HL-60 (cell line): ENCODE results near the gene PFDN4.
A peak's percentile ranks its signal among the peaks of the same experiment; 100 is the strongest.

Experiments
- DNase-seq, 2 experiments: peaks; one replicate each; pipeline ENCODE4 v3.0.0-alpha.2; 2010 to 2020; ENCODE audit warnings: low read depth in 1 of 2, low spot score in 1 of 2
- H3K27ac ChIP-seq: fragments of 250-450 bp; sonication (Bioruptor Pico); replicated peaks from 2 replicates; pipeline ENCODE4 v1.5.1; 2020; ENCODE audit warnings: mild to moderate bottlenecking, moderate library complexity
- H3K27me3 ChIP-seq: fragments of 250-450 bp; sonication (Bioruptor Pico); 2 replicates; pipeline ENCODE4 v1.5.1; 2021; ENCODE audit warnings: mild to moderate bottlenecking, moderate library complexity; ENCODE audit not compliant: insufficient read depth, poor library complexity, severe bottlenecking
- H3K4me3 ChIP-seq: replicated peaks from 2 replicates; pipeline ENCODE4 v1.5.1; 2011; ENCODE audit warnings: mild to moderate bottlenecking, control low read depth, low read length; ENCODE audit not compliant: insufficient read depth
- GABPA ChIP-seq: IDR thresholded peaks from 2 replicates; pipeline ENCODE4 v1.6.1; 2012; ENCODE audit warnings: low read depth
- POLR2AphosphoS5 ChIP-seq: IDR thresholded peaks from 2 replicates; pipeline ENCODE4 v1.6.1; 2012; ENCODE audit warnings: low read depth
- SPI1 ChIP-seq: IDR thresholded peaks from 2 replicates; pipeline ENCODE4 v1.6.1; 2012; ENCODE audit warnings: low read depth, mild to moderate bottlenecking, borderline replicate concordance
- TF ChIP-seq, protein P1 (sequence below): IDR thresholded peaks from 2 replicates; pipeline ENCODE4 v1.6.1; 2012; ENCODE audit warnings: low read depth; ENCODE audit not compliant: insufficient replicate concordance
- TF ChIP-seq, protein P2 (sequence below): IDR thresholded peaks from one replicate; pipeline ENCODE4 v1.5.1; 2011; ENCODE audit warnings: low read length, control low read depth, inconsistent platforms; ENCODE audit not compliant: insufficient read depth

Gene PFDN4

DNA sequence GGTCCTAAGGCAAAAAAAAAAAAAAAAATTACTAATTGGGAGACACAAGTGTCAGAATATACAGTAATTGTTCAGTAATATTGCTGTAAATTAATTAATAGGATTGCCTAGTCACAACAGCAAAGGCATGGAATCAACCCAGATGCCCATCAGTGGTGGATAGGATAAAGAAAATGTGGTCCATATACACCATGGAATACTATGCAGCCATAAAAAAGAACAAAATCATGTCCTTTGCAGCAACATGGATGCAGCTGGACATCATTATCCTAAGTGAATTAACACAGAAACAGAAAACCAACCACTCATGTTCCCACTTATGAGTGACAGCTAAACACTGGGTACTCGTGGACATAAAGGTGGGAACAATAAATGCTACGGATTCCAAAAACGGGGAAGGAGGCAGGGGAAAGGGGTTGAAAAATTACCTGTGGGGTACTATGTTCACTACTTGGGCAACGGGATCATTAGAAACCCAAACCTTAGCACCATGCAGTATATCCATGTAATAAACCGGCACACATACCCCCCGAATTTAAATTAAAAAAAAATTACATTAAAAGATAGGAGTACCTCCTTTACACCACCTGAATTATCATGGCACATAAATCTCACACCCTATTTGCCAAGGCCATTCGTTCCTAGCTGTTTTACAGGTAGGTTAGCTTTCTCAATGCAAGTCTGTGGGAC, 689 bp upstream of the PFDN4 start:
- H3K27ac ChIP-seq, result peak overlapping the region; percentile 100
- TF ChIP-seq, protein P1, sequence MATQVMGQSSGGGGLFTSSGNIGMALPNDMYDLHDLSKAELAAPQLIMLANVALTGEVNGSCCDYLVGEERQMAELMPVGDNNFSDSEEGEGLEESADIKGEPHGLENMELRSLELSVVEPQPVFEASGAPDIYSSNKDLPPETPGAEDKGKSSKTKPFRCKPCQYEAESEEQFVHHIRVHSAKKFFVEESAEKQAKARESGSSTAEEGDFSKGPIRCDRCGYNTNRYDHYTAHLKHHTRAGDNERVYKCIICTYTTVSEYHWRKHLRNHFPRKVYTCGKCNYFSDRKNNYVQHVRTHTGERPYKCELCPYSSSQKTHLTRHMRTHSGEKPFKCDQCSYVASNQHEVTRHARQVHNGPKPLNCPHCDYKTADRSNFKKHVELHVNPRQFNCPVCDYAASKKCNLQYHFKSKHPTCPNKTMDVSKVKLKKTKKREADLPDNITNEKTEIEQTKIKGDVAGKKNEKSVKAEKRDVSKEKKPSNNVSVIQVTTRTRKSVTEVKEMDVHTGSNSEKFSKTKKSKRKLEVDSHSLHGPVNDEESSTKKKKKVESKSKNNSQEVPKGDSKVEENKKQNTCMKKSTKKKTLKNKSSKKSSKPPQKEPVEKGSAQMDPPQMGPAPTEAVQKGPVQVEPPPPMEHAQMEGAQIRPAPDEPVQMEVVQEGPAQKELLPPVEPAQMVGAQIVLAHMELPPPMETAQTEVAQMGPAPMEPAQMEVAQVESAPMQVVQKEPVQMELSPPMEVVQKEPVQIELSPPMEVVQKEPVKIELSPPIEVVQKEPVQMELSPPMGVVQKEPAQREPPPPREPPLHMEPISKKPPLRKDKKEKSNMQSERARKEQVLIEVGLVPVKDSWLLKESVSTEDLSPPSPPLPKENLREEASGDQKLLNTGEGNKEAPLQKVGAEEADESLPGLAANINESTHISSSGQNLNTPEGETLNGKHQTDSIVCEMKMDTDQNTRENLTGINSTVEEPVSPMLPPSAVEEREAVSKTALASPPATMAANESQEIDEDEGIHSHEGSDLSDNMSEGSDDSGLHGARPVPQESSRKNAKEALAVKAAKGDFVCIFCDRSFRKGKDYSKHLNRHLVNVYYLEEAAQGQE, result no peak
- TF ChIP-seq GABPA (no peak), SPI1 (no peak), POLR2AphosphoS5 (no peak)
- TF ChIP-seq, protein P2, sequence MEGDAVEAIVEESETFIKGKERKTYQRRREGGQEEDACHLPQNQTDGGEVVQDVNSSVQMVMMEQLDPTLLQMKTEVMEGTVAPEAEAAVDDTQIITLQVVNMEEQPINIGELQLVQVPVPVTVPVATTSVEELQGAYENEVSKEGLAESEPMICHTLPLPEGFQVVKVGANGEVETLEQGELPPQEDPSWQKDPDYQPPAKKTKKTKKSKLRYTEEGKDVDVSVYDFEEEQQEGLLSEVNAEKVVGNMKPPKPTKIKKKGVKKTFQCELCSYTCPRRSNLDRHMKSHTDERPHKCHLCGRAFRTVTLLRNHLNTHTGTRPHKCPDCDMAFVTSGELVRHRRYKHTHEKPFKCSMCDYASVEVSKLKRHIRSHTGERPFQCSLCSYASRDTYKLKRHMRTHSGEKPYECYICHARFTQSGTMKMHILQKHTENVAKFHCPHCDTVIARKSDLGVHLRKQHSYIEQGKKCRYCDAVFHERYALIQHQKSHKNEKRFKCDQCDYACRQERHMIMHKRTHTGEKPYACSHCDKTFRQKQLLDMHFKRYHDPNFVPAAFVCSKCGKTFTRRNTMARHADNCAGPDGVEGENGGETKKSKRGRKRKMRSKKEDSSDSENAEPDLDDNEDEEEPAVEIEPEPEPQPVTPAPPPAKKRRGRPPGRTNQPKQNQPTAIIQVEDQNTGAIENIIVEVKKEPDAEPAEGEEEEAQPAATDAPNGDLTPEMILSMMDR, result no peak
- no peaks in the 10 kb centered on the region for H3K27me3 ChIP-seq
- DNase-seq, result no peak
- peak overlapping the region; percentile 82 for H3K4me3 ChIP-seq

- TF ChIP-seq GABPA, result no peak
- TF ChIP-seq, protein P2, result no peak
- TF ChIP-seq, protein P1, result no peak
- no peak for TF ChIP-seq SPI1
- no peak for TF ChIP-seq POLR2AphosphoS5
- peak; percentile 15 to 18 for DNase-seq
- Histone ChIP-seq H3K4me3 (peak overlapping the region; percentile 82), H3K27ac (peak overlapping the region; percentile 100), H3K27me3 (no peaks in the 10 kb centered on the region)
Measured at GRCh38 chr20:54208548-54209176, 775 bp downstream of the PFDN4 start.

GRCh38 chr20:54209216-54209813, 1.4 kb downstream of the PFDN4 start:
- DNase-seq, result no peak
- Histone ChIP-seq H3K27ac (no peak overlapping the region), H3K4me3 (peak overlapping the region; percentile 82; the same call in 1 of the 2 replicates), H3K27me3 (no peaks in the 10 kb centered on the region)
- TF ChIP-seq, protein P2, result no peak
- TF ChIP-seq POLR2AphosphoS5 (no peak), GABPA (no peak)
